Myometrial cell (primary cell): ENCODE data around the gene GAPDH. TPM values are rescaled to one million over a fixed set of nuclear protein-coding genes. Genes with fewer than 3 reads are reported as not detected.

Source experiments
- total RNA-seq: library from RNA; depleted of rRNA; stranded (reverse); fragments of >200 nt; gene quantifications from 2 replicates; pipeline ENCODE4 v1.2.3, GENCODE V29; 2015

The GAPDH gene
- total RNA-seq = 6,392 and 8,126 TPM in 2 replicates

GRCh38 chr12:6533923-6534694 lies at the start of gene GAPDH:
TSS of gene GAPDH (plus strand) at chr12:6534517. CDS start at chr12:6534833, 316 bp downstream.

GRCh38 chr12:6492838-6493496 lies 41.4 kb upstream of the GAPDH start, which contains the start of gene MRPL51:
TSS of gene MRPL51 (minus strand) at chr12:6493262. CDS start at chr12:6493136, 126 bp downstream.

GRCh38 chr12:6493497-6494257 lies 40.6 kb upstream of the GAPDH start, which contains the start of gene NCAPD2:
TSS of gene NCAPD2 (plus strand) at chr12:6494102. CDS start at chr12:6495099, 997 bp downstream.

Other genes with a start within 250 kb of the GAPDH start
- not detected in 2 replicates for gene PLEKHG6, start 223.8 kb upstream of the GAPDH start, total RNA-seq
- 460 and 580 TPM in 2 replicates for gene TNFRSF1A, start 192.4 kb upstream of the GAPDH start, total RNA-seq
- under 0.01 and 0.29 TPM in 2 replicates for gene SCNN1A, start 159.0 kb upstream of the GAPDH start, total RNA-seq
- 186 and 189 TPM in 2 replicates for gene LTBR, start 150.4 kb upstream of the GAPDH start, total RNA-seq
- gene CD27, start 89.6 kb upstream of the GAPDH start, total RNA-seq = not detected in 2 replicates
- gene TAPBPL, start 82.5 kb upstream of the GAPDH start, total RNA-seq = 7.5 and 19.3 TPM in 2 replicates
- gene VAMP1, start 63.8 kb upstream of the GAPDH start, total RNA-seq = 5.0 and 8.4 TPM in 2 replicates
- 110 and 135 TPM in 2 replicates for gene MRPL51, start 41.3 kb upstream of the GAPDH start, total RNA-seq
- 101 TPM in 2 replicates for gene NCAPD2, start 40.4 kb upstream of the GAPDH start, total RNA-seq
- 10.1 and 12.1 TPM in 2 replicates for gene IFFO1, start 21.5 kb downstream of the GAPDH start, total RNA-seq
- gene NOP2, start 33.8 kb downstream of the GAPDH start, total RNA-seq = 23.4 and 31.7 TPM in 2 replicates
- 213 and 218 TPM in 2 replicates for gene CHD4, start 72.9 kb downstream of the GAPDH start, total RNA-seq
- gene LPAR5, start 101.4 kb downstream of the GAPDH start, total RNA-seq = 0.86 TPM in 1 of 2 replicates, not detected in the other
- gene ACRBP, start 112.9 kb downstream of the GAPDH start, total RNA-seq = 0.18 TPM in 1 of 2 replicates, not detected in the other
- gene ING4, start 128.6 kb downstream of the GAPDH start, total RNA-seq = 28.8 and 31.9 TPM in 2 replicates
- 16.7 and 26.2 TPM in 2 replicates for gene ZNF384, start 154.9 kb downstream of the GAPDH start, total RNA-seq
- not detected in 2 replicates for gene PIANP, start 166.3 kb downstream of the GAPDH start, total RNA-seq
- 127 and 144 TPM in 2 replicates for gene COPS7A, start 189.5 kb downstream of the GAPDH start, total RNA-seq
- gene MLF2, start 218.6 kb downstream of the GAPDH start, total RNA-seq = 274 and 381 TPM in 2 replicates
- gene PTMS, start 231.8 kb downstream of the GAPDH start, total RNA-seq = 296 and 339 TPM in 2 replicates
- under 0.01 and 0.35 TPM in 2 replicates for gene LAG3, start 238.0 kb downstream of the GAPDH start, total RNA-seq